GM12878 (cell line): ENCODE measurements around the gene DNAH1. TPM values are rescaled to one million over a fixed set of nuclear protein-coding genes. Genes with fewer than 3 reads are reported as not detected.
"Not testable (repeated sequence)": the region's sequence is repeated elsewhere in the genome, so short reads cannot be mapped to it uniquely, and the experiment has no call there.

Experiments
- ATAC-seq: fragments of 200-7000 bp; cut with Tn5 transposase; 3 replicates; pipeline ENCODE4 v1.9.1; 2020; ENCODE audit warnings: mild to moderate bottlenecking, moderate library complexity
- BruUV-seq: library from RNA; stranded (reverse); fragments of 400-500 nt; replicated peaks from 2 replicates; lab custom pipeline; 2021; lab: Mats Ljungman, UMichigan
- CTCF ChIA-PET: fragments of 300-600 bp; sonication (Branson Sonifier 250); formaldehyde crosslinking; extraction: SDS; loops from one replicate; lab custom pipeline; 2021; ENCODE audit warnings: inconsistent platforms; lab: Yijun Ruan, JAX
- POLR2A ChIA-PET: fragments of 350-600 bp; formaldehyde crosslinking; extraction: SDS; loops from one replicate; lab custom pipeline; 2021; ENCODE audit warnings: inconsistent platforms; lab: Charles Lee
- RAD21 ChIA-PET: fragments of 300-600 bp; sonication (Branson Sonifier 250); formaldehyde crosslinking; loops from one replicate; lab custom pipeline; 2023; ENCODE audit warnings: antibody characterized with exemption; ENCODE audit not compliant: unreplicated experiment; lab: Charles Lee
- SMC1A ChIA-PET: fragments of 300-600 bp; sonication (Branson Sonifier 250); formaldehyde crosslinking; loops from one replicate; lab custom pipeline; 2023; ENCODE audit not compliant: unreplicated experiment, uncharacterized antibody; lab: Charles Lee
- DNase-seq: peaks from one replicate; pipeline ENCODE4 v3.0.0-alpha.2; 2011; ENCODE audit warnings: low read depth, low spot score
- FAIRE-seq: peaks from 3 replicates; lab custom pipeline; 2011; peaks lifted over from hg19 to GRCh38; lab: Jason Lieb, UNC
- H2AFZ ChIP-seq: 2 replicates; pipeline ENCODE4 v1.6.0; 2011; ENCODE audit warnings: low read depth, low read length, control low read depth; ENCODE audit not compliant: control insufficient read depth
- H3K27ac ChIP-seq: 2 replicates; pipeline ENCODE4 v1.5.1; 2011; ENCODE audit warnings: control low read depth; ENCODE audit not compliant: control insufficient read depth, insufficient read depth
- H3K27me3 ChIP-seq, 2 experiments: replicated peaks in 1 of 2; 2 replicates each; pipeline versions ENCODE4 v1.6.0 to v1.6.1; 2011; ENCODE audit warnings: low read length in 1 of 2; ENCODE audit not compliant: control insufficient read depth in 2 of 2, insufficient read depth in 2 of 2
- H3K36me3 ChIP-seq, 2 experiments: 2 replicates each; pipeline ENCODE4 v1.5.1; 2011; ENCODE audit warnings: low read length in 1 of 2; ENCODE audit not compliant: control insufficient read depth in 2 of 2, insufficient read depth in 2 of 2
- H3K4me1 ChIP-seq: 2 replicates; pipeline ENCODE4 v1.6.1; 2011; ENCODE audit warnings: mild to moderate bottlenecking, low read length, moderate library complexity, mixed read lengths; ENCODE audit not compliant: control insufficient read depth, insufficient read depth
- H3K4me2 ChIP-seq: 2 replicates; pipeline ENCODE4 v1.6.0; 2011; ENCODE audit warnings: control low read depth; ENCODE audit not compliant: control insufficient read depth, insufficient read depth
- H3K4me3 ChIP-seq: fragments of 200-600 bp; sonication (generic); 2 replicates; pipeline ENCODE4 v1.5.1; 2016
- H3K79me2 ChIP-seq: 2 replicates; pipeline ENCODE4 v1.6.0; 2011; ENCODE audit warnings: low read length; ENCODE audit not compliant: control insufficient read depth, insufficient read depth
- H3K9ac ChIP-seq: 2 replicates; pipeline ENCODE4 v1.8.0; 2011; ENCODE audit warnings: low read length, control low read depth, mixed read lengths; ENCODE audit not compliant: control insufficient read depth, insufficient read depth
- H3K9me3 ChIP-seq: replicated peaks from 3 replicates; pipeline ENCODE4 v1.5.1; 2011; ENCODE audit warnings: mild to moderate bottlenecking, low read length; ENCODE audit not compliant: control insufficient read depth, insufficient read depth
- H4K20me1 ChIP-seq: 2 replicates; pipeline ENCODE4 v1.6.0; 2011; ENCODE audit not compliant: control insufficient read depth, insufficient read depth
- TBL1XR1 ChIP-seq: IDR thresholded peaks from 2 replicates; pipeline ENCODE4 v1.6.1; 2012; ENCODE audit warnings: low read depth, low read length, improper control_type of control experiment
- WGBS: methylation state at CpG from one replicate; pipeline ENCODE4 v1.1.6; 2016; ENCODE audit warnings: low lambda C conversion rate; ENCODE audit not compliant: insufficient replicate concordance, insufficient coverage; ENCODE audit errors: missing lambda C conversion rate; 5-methylcytosine and 5-hydroxymethylcytosine counted together
- in situ Hi-C: fragments of 300-500 bp; cut with MboI; formaldehyde crosslinking; loops from 9 replicates; pipeline ENCODE4 v1.14.3; 2018; ENCODE audit warnings: mixed read lengths
- intact Hi-C: fragments of 100-400 bp; cut with micrococcal nuclease; formaldehyde crosslinking; loops from one replicate; pipeline ENCODE4 v1.14.2; 2022; ENCODE audit not compliant: unreplicated experiment
- polyA plus RNA-seq, 11 experiments: library from polyadenylated mRNA; depleted of rRNA in 4 of 11; unstranded in 6 of 11; stranded (reverse) in 5 of 11; fragments of >200 nt; fragmentation: Nextera tagmentation in 4 of 11; fragmentation: Illumina TruSeq in 1 of 11; extraction: Ambion mirVana in 4 of 11; extraction: Trizol in 1 of 11; gene quantifications; 1 replicate in 1 of 11; 2 replicates in 10 of 11; pipeline versions ENCODE4 v1.2.1 to v1.2.3, GENCODE V29; 2011 to 2016; ENCODE audit warnings: inconsistent platforms in 2 of 11, missing spikeins in 2 of 11, low read depth in 1 of 11
- total RNA-seq, 4 experiments: library from RNA; depleted of rRNA in 3 of 4; stranded (reverse); fragments of >200 nt in 3 of 4; fragmentation: Illumina TruSeq in 1 of 4; extraction: Trizol in 1 of 4; gene quantifications; 2 replicates each; pipeline versions ENCODE4 v1.2.1 to v1.2.3, GENCODE V29; 2013 to 2021

DNAH1 gene
- total and polyA plus RNA-seq, 10 of the 15 experiments (the other 5 are each of a cell fraction or from before 2014, with no cell fraction given), result 0.31 to 5.8 (median 2.7) TPM

DNA sequence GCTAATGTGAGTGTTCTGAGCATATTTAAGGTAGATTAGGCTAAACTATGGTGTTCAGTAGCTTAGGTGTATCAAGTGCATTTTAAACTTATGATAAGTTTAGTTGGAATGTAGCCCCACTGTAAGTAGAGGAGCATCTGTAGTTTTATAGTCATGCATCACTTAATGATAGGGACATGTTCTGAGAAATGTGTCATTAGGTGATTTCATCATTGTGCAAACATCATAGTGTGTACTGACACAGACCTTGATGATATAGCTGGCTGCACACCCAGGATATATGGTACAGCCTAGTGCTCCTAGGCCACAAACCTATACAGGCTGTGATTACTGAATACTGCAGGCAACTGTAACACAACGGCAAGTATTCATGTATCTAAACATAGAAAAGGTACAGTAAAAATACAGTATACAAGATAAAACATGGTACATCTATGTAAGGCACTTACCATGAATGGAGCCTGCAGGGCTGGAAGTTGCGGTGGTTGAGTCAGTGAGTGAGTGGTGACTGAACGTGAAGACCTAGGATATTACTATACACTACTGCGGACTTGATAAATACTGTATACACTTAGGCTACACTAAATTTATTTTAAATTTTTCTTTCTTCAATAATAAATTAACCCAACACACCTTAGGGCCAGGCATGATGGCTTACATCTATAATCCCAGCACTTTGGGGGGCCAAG, 17.9 kb downstream of the DNAH1 start:
- no peak overlapping the region for H3K4me3 ChIP-seq
- no peaks in the 10 kb centered on the region; a peak in 1 of 4 replicates for H3K36me3 ChIP-seq
- H3K27me3 ChIP-seq, result no peaks in the 10 kb centered on the region
- 98% methylated on average over 4 of the region's 4 CpGs for WGBS
- ChIA-PET RAD21 (interaction anchor here (0.7 to 1.9 kb wide), 3 partner anchors 102 to 243 kb away, joined by 3 to 4 read pairs (median 3); no protein-coding TSS in a partner anchor), CTCF (interaction anchor here (0.7 to 16.8 kb wide), 3 partner anchors 42 to 103 kb away, joined by 3 to 451 read pairs (median 5); partner anchors contain the start of gene GLYCTK), SMC1A (interaction anchor here (1.0 to 8.5 kb wide), 4 partner anchors 10 to 113 kb away, joined by 3 to 159 read pairs (median 58); partner anchors contain the start of gene TLR9), POLR2A (interaction anchor here (0.7 to 1.1 kb wide), 3 partner anchors 15 to 45 kb away, joined by 3 to 4 read pairs (median 3); no protein-coding TSS in a partner anchor)
- in situ Hi-C loops, result no loop called here
- no peak overlapping the region for H3K9ac ChIP-seq
- no peaks in the 10 kb centered on the region for H4K20me1 ChIP-seq
- no peak for ATAC-seq
- no peak overlapping the region for H3K4me2 ChIP-seq
- BruUV-seq, result no TSS peak
- H3K27ac ChIP-seq, result no peak overlapping the region
- no peak for FAIRE-seq
- no peak for TF ChIP-seq TBL1XR1
- H3K4me1 ChIP-seq, result no peaks in the 10 kb centered on the region
- H3K79me2 ChIP-seq, result no peaks in the 10 kb centered on the region
- DNase-seq, result no peak
- no peak overlapping the region for H2AFZ ChIP-seq
- intact Hi-C loops, result no loop called here
- H3K9me3 ChIP-seq, result no peaks in the 10 kb centered on the region

DNA sequence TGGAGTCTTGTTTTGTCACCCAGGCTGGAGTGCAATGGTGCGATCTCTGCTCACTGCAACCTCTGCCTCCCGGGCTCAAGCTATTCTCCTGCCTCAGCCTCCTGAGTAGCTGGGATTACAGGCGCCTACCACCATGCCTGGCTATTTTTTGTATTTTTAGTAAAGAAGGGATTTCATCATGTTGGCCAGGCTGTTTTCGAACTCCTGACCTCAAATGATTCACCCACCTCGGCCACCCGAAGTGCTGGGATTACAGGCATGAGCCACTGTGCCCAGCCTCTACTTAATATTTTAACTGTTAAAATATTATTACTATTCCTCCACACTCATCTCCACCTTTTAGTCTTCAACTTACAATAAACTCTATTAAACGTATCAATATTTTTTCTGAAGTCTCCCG, 22.0 kb downstream of the DNAH1 start:
- H3K9ac ChIP-seq, H3K9me3 ChIP-seq, H3K79me2 ChIP-seq, H3K27ac ChIP-seq, DNase-seq, H3K4me2 ChIP-seq, intact Hi-C loops, ATAC-seq, H4K20me1 ChIP-seq, FAIRE-seq, in situ Hi-C loops, H3K4me1 ChIP-seq, H3K27me3 ChIP-seq, BruUV-seq, H2AFZ ChIP-seq, H3K36me3 ChIP-seq, H3K4me3 ChIP-seq: not testable (repeated sequence)
- RAD21 ChIA-PET, result interaction anchor here (1.3 to 7.3 kb wide), 14 partner anchors 39 to 336 kb away, joined by 3 to 131 read pairs (median 8); partner anchors contain the start of genes GLYCTK and TLR9
- CTCF ChIA-PET, result interaction anchor here (0.7 to 16.8 kb wide), 27 partner anchors 10 to 337 kb away, joined by 3 to 451 read pairs (median 11); partner anchors contain the start of genes DNAH1, GLYCTK, TLR9 and TWF2
- SMC1A ChIA-PET, result interaction anchor here (0.9 to 8.5 kb wide), 15 partner anchors 9 to 337 kb away, joined by 3 to 159 read pairs (median 12); partner anchors contain the start of genes DNAH1, TLR9 and TWF2
- POLR2A ChIA-PET, result interaction anchor here (0.6 to 1.6 kb wide), 6 partner anchors 37 to 106 kb away, joined by 3 to 7 read pairs (median 3); no protein-coding TSS in a partner anchor
- WGBS, result 96% methylated on average over 8 of the region's 8 CpGs
